ENCODE results near the gene ICA1.

ICA1 gene

DNA sequence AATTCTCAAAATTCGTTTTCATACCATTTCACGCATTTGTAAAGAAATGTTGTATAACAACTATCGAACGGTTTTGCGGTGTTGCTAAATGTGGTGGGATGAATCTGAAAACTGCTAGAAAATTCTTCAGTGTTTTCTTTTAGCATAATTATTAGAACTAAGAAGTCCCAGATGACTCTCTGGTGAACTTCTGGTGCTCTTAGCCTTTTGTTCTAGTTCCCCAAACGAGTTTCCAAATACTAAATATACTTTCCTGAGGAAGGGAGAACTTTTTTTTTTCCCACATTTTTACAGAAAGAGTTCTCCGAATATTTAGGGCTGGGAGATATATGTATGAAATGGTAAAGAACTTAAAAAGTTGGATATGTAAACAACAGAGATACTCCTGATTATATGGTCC lies 82.5 kb downstream of the ICA1 start:
- TF ChIP-seq ZNF274 (IDR thresholded peaks at IDR 0.05; ENCODE audit: low read depth, low read length) = no peak

DNA sequence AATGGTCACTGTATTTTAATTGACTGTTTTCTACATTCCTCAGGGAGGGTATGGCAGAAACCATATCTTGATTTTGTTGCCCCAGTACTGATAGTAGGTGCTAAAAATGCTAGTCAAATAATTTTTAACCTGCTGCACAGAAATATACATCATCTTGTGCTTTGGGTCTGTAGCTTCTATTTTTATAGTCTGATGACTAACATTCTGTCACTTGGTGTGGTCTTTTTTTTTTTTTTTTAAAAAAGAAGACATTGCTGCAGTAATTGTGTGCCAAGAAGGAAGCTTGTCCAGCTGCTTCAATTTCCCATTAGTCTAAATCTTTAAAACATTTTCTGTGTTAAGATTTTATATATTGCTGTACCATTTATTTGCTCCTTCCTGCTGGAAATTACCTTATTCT lies 83.6 kb downstream of the ICA1 start:
- peak overlapping the region; percentile 28; the same call in 1 of the 2 replicates for H3K4me3 ChIP-seq (ENCODE audit: low read length)
- TF ChIP-seq ZNF274 (IDR thresholded peaks at IDR 0.05; ENCODE audit: low read depth, low read length) = no peak

More for the DNA sequence above, 82.5 kb downstream of the ICA1 start:
- no peak overlapping the region for H3K4me3 ChIP-seq (ENCODE audit: low read length)

DNA sequence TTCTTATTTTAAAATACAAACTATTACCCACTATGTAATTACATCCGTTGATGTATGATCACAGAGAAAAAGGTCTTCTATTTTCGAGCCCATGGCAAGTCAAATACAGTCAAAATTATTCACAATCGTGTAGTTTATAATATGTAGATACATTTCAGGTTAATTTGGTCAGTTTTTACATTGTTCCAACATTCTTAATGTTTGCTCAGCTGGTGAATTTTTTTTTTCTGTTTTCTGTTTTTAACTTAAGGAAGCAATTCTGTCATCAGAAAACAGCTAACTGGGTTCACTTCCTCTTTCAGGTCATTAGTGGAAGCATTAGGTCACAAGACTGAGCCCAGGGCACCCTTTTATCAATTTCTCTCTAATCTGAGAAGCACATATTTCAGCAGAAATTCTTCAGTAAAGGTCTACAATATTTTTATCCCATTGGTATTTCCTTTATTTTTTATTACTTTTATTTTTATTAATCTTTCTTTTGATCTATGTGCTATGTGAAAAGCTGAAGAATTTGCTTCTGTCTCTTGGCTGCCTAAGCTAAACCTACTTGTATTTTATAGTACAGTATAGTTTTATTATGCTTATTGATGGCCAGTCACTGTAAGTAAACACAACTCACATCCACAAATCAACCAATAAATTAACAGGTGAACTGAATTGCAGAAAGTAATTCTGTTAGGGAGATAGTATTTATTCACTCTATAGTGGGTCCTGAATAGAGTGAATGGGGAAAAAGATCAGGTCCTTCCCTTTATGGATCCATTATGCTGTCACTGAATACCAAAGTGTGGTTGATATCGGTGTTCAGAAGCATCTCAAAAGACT lies 84.6 kb downstream of the ICA1 start:
- H3K4me3 ChIP-seq (ENCODE audit: low read length) = peak overlapping the region; percentile 31; the same call in 1 of the 2 replicates
- TF ChIP-seq ZNF274 (IDR thresholded peaks at IDR 0.05; ENCODE audit: low read depth, low read length) = no peak

DNA sequence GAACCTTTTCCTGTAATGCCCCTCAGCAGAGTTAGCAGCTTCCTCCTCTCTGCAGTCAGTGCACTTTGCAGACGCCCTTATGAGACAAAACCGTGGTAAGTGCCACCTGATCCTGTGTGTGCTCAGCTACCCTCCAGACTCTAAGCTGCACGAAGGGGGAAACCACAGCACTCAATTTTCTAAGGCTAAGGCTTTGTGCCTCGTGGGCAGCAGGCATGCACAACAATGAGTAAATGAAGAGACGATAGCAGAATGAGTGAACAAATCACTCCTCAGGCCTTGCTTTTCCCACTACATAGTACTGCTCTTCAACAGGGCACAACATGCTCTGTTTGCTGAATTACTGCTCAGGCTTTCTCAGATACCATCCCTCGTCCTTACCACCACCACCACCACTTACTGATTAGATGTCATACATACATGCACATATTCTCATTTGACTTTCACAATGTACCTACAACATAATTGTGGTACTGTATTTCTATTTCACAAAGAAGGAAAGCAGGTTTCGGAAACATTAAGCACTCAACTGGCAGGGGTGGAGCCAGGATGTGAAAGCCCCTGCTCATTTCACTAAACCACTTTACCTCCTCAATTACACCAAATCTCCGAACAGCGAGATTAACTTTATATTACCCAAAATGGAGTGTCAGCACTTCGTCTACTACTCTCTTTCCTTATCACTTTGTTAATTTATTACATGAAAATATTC lies 85.4 kb downstream of the ICA1 start:
- no peak for TF ChIP-seq ZNF274 (IDR thresholded peaks at IDR 0.05; ENCODE audit: low read depth, low read length)
- peak overlapping the region; percentile 30; the same call in 1 of the 2 replicates for H3K4me3 ChIP-seq (ENCODE audit: low read length)

DNA sequence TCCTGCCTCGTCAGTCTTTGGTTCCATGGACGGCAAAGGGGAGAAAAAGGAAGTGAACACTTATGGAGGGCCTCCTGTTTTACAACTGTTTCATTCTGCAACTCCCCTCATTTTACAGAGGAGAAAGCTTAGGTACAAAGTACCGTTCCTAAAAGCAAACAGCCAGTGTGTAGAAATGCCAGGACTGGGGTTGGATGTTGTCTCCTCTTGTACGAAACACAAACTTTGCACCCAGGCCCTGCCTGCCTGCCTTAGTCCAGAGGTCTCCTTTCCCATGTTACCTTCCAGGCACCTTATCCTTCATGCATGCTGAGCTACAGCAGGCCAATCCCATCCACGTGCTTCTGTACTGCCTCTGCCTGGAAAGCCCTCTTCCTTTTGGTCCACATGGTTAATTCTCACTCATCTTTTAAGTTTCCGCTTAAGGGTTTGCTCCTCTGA lies 86.0 kb downstream of the ICA1 start:
- H3K4me3 ChIP-seq (ENCODE audit: low read length) = peak overlapping the region; percentile 30; the same call in 1 of the 2 replicates
- TF ChIP-seq ZNF274 (IDR thresholded peaks at IDR 0.05; ENCODE audit: low read depth, low read length) = no peak

GRCh38 chr7:8172372-8173354 lies 89.3 kb downstream of the ICA1 start:
- H3K4me3 ChIP-seq (ENCODE audit: low read length) = no peak overlapping the region
- TF ChIP-seq ZNF274 (IDR thresholded peaks at IDR 0.05; ENCODE audit: low read depth, low read length) = no peak

DNA sequence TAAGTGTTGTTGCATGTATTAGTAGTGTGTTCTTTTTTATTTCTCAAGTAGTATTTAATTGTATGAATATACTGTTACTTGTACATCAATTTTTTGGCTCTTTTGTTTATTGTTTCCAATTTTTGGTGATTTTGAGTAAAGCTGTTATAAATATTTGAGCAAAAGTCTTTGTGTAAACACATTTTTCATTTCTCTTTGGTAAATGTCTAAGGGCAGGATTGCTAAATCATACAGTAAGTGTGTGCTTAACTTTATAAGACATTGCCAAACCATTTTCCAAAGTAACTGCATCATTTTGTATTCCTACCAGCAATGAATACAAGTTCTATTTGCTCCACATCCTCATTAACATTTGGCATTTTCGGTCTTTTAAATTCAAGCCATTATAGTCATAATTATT lies 92.8 kb downstream of the ICA1 start:
- no peak for TF ChIP-seq ZNF274 (IDR thresholded peaks at IDR 0.05; ENCODE audit: low read depth, low read length)
- no peak overlapping the region for H3K4me3 ChIP-seq (ENCODE audit: low read length)

- no peak for TF ChIP-seq ZNF274 (IDR thresholded peaks at IDR 0.05; ENCODE audit: low read depth, low read length)
Observed at GRCh38 chr7:8168336-8168735, 93.6 kb downstream of the ICA1 start.

GRCh38 chr7:8165150-8165549 lies 96.8 kb downstream of the ICA1 start:
- H3K4me3 ChIP-seq (ENCODE audit: low read length) = no peak overlapping the region
- TF ChIP-seq ZNF274 (IDR thresholded peaks at IDR 0.05; ENCODE audit: low read depth, low read length) = no peak

More at GRCh38 chr7:8168336-8168735, 93.6 kb downstream of the ICA1 start:
- H3K4me3 ChIP-seq (ENCODE audit: low read length) = no peak overlapping the region

GRCh38 chr7:8162181-8162580 lies 99.8 kb downstream of the ICA1 start:
- H3K4me3 ChIP-seq (ENCODE audit: low read length) = no peak overlapping the region
- TF ChIP-seq ZNF274 (IDR thresholded peaks at IDR 0.05; ENCODE audit: low read depth, low read length) = no peak

GRCh38 chr7:8161364-8161828 lies 100.6 kb downstream of the ICA1 start:
- no peak for TF ChIP-seq ZNF274 (IDR thresholded peaks at IDR 0.05; ENCODE audit: low read depth, low read length)
- H3K4me3 ChIP-seq (ENCODE audit: low read length) = no peak overlapping the region

- no peak overlapping the region for H3K4me3 ChIP-seq (ENCODE audit: low read length)
- no peak for TF ChIP-seq ZNF274 (IDR thresholded peaks at IDR 0.05; ENCODE audit: low read depth, low read length)
Observed at GRCh38 chr7:8160779-8161345, 101.1 kb downstream of the ICA1 start.

DNA sequence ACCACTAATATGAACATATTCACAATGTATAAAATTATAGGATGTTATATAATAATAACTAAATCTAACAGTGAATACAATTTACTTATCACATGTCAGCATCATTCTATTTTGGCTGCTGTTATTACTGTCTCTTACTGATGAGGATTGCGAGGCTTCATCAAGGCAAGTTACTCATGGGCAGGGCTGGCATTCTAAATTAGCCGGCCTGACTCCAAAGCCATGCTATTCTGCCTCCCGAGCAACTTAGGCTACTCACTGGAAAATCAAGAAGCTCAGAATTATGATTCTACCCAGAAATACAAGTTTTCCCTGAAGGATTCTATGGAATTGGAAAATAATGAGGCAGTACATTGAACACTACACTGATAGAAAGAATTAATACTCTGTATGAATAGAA lies 101.7 kb downstream of the ICA1 start:
- H3K4me3 ChIP-seq (ENCODE audit: low read length) = no peak overlapping the region
- no peak for TF ChIP-seq ZNF274 (IDR thresholded peaks at IDR 0.05; ENCODE audit: low read depth, low read length)

All from GM08714 (cell line).